Neuronal stem cell (in vitro differentiated cells): ENCODE results near the gene CRYBA2.
A peak's percentile ranks its signal among the peaks of the same experiment; 100 is the strongest.

Experiments used
- DNase-seq: peaks from one replicate; pipeline ENCODE4 v3.0.0-alpha.2; 2013; ENCODE audit warnings: low spot score
- H2AFZ ChIP-seq: one replicate; pipeline ENCODE4 v1.6.1; 2013; ENCODE audit warnings: mild to moderate bottlenecking, low read length, inconsistent platforms
- H2AK5ac ChIP-seq: 2 replicates; pipeline ENCODE4 v1.6.1; 2013; ENCODE audit warnings: low read depth, mild to moderate bottlenecking, inconsistent platforms, low read length, moderate library complexity, mixed read lengths
- H2BK120ac ChIP-seq: 2 replicates; pipeline ENCODE4 v1.6.1; 2013; ENCODE audit warnings: low read depth, mild to moderate bottlenecking, inconsistent platforms, low read length, moderate library complexity, mixed read lengths
- H2BK12ac ChIP-seq: one replicate; pipeline ENCODE4 v1.6.1; 2013; ENCODE audit warnings: low read length, inconsistent platforms
- H2BK15ac ChIP-seq: 2 replicates; pipeline ENCODE4 v1.6.1; 2013; ENCODE audit warnings: mild to moderate bottlenecking, low read length, inconsistent platforms, mixed read lengths
- H2BK5ac ChIP-seq: one replicate; pipeline ENCODE4 v1.6.1; 2013; ENCODE audit warnings: inconsistent platforms, mild to moderate bottlenecking, low read length, moderate library complexity
- H3K14ac ChIP-seq: one replicate; pipeline ENCODE4 v1.6.1; 2013; ENCODE audit warnings: low read length, inconsistent platforms
- H3K18ac ChIP-seq: 2 replicates; pipeline ENCODE4 v1.6.1; 2013; ENCODE audit warnings: low read length, inconsistent platforms
- H3K23ac ChIP-seq: 2 replicates; pipeline ENCODE4 v1.6.1; 2013; ENCODE audit warnings: low read depth, mild to moderate bottlenecking, mixed read lengths, low read length, inconsistent platforms; ENCODE audit not compliant: poor library complexity
- H3K27ac ChIP-seq: replicated peaks from 3 replicates; pipeline ENCODE4 v1.5.1; 2013; ENCODE audit warnings: low read length, inconsistent platforms
- H3K27me3 ChIP-seq, 3 experiments: 2 replicates each; pipeline ENCODE4 v1.6.1; 2013; ENCODE audit warnings: low read length in 3 of 3, mild to moderate bottlenecking in 2 of 3, inconsistent platforms in 1 of 3, low read depth in 1 of 3, mixed read lengths in 1 of 3, moderate library complexity in 1 of 3; ENCODE audit not compliant: control insufficient read depth in 3 of 3, insufficient read depth in 3 of 3
- H3K36me3 ChIP-seq, 2 donors: replicated peaks in 1 of 2; 2 replicates each; pipeline ENCODE4 v1.6.1; 2013; ENCODE audit warnings: low read length in 2 of 2; ENCODE audit not compliant: control insufficient read depth in 2 of 2, insufficient read depth in 2 of 2
- H3K4ac ChIP-seq: 2 replicates; pipeline ENCODE4 v1.6.1; 2013; ENCODE audit warnings: inconsistent platforms, mild to moderate bottlenecking, low read length, moderate library complexity
- H3K4me1 ChIP-seq, 2 donors: 1 replicate in 1 of 2; 2 replicates in 1 of 2; pipeline ENCODE4 v1.6.1; 2013; ENCODE audit warnings: low read length in 2 of 2, low read depth in 1 of 2; ENCODE audit not compliant: control insufficient read depth in 2 of 2, insufficient read depth in 1 of 2
- H3K4me2 ChIP-seq: one replicate; pipeline ENCODE4 v1.6.1; 2013; ENCODE audit warnings: mild to moderate bottlenecking, low read length, inconsistent platforms; ENCODE audit not compliant: insufficient read depth, poor library complexity, severe bottlenecking
- H3K4me3 ChIP-seq, 2 donors: 2 replicates each; pipeline ENCODE4 v1.5.1; 2013; ENCODE audit warnings: low read length in 2 of 2, mild to moderate bottlenecking in 2 of 2, inconsistent platforms in 1 of 2, moderate library complexity in 1 of 2
- H3K79me1 ChIP-seq: one replicate; pipeline ENCODE4 v1.6.1; 2013; ENCODE audit warnings: low read depth, mild to moderate bottlenecking, inconsistent platforms, low read length, moderate library complexity
- H3K9ac ChIP-seq: one replicate; pipeline ENCODE4 v1.6.1; 2013; ENCODE audit warnings: mild to moderate bottlenecking, low read depth, low read length, inconsistent platforms; ENCODE audit not compliant: poor library complexity
- H3K9me3 ChIP-seq, 2 donors: replicated peaks in 1 of 2; 2 replicates each; pipeline versions ENCODE3 to v1.6.1; 2013; ENCODE audit warnings: low read length in 2 of 2, mild to moderate bottlenecking in 2 of 2, inconsistent platforms in 1 of 2, low read depth in 1 of 2, mixed read lengths in 1 of 2, moderate library complexity in 1 of 2; ENCODE audit not compliant: control insufficient read depth in 2 of 2, insufficient read depth in 1 of 2
- H4K8ac ChIP-seq: one replicate; pipeline ENCODE4 v1.6.1; 2013; ENCODE audit warnings: low read depth, mild to moderate bottlenecking, inconsistent platforms, low read length, moderate library complexity
- H4K91ac ChIP-seq: one replicate; pipeline ENCODE4 v1.6.1; 2013; ENCODE audit warnings: low read length, low read depth, mild to moderate bottlenecking, inconsistent platforms; ENCODE audit not compliant: poor library complexity
- WGBS, 2 donors: extraction: QIAGEN DNeasy Blood & Tissue Kit; methylation state at CpG; one replicate each; pipeline ENCODE4 v1.1.7; 2013; ENCODE audit warnings: missing lambda C conversion rate in 2 of 2, mixed read lengths in 1 of 2; ENCODE audit not compliant: insufficient read length in 2 of 2, insufficient replicate concordance in 1 of 2; ENCODE audit errors: extremely low coverage in 2 of 2; 5-methylcytosine and 5-hydroxymethylcytosine counted together

The CRYBA2 gene

DNA sequence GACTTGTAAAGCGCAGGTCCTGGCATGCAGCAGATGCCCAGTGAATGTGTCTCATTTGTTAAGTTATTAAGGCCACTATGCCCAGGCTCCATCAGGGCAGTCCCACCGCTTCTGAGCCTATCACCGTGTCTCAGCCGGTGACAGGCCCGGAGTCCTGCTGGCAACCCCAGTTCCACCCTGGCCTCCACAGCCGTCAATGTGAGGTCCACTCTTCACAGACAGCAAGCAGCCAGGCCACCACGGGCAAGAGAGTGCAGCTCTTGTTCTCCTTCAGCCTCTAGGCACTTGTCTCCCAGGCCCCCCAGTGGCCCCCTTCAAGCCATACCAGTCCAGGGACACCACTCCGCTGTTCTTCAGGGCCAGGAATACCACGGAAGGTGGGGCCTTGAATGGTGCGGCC lies 25.5 kb upstream of the CRYBA2 start:
- Histone ChIP-seq H3K23ac (no peak overlapping the region), H2BK15ac (no peak overlapping the region), H3K4me2 (no peak overlapping the region), H3K4me3 (no peak overlapping the region), H3K9ac (no peak overlapping the region), H2BK12ac (no peak overlapping the region), H3K36me3 (no peaks in the 10 kb centered on the region), H2BK120ac (no peak overlapping the region), H3K4ac (no peak overlapping the region), H3K79me1 (no peaks in the 10 kb centered on the region), H2AK5ac (no peak overlapping the region), H2AFZ (no peak overlapping the region), H3K27ac (no peak overlapping the region), H4K8ac (no peak overlapping the region), H2BK5ac (no peak overlapping the region), H3K27me3 (peaks cover 0 to 81% (median 5%) of the 10 kb centered on the region in 3 experiments), H4K91ac (no peak overlapping the region), H3K18ac (peak overlapping the region; percentile 21), H3K9me3 (no peaks in the 10 kb centered on the region), H3K4me1 (peaks cover 0 to 6% of the 10 kb centered on the region in 2 donors), H3K14ac (no peak overlapping the region)
- no CpG with 5 or more reads among the region's 10 CpGs for WGBS, 2 donors
- no peak for DNase-seq

- H2BK12ac ChIP-seq: no peak overlapping the region
- H4K8ac ChIP-seq: no peak overlapping the region
- no peak overlapping the region for H2AK5ac ChIP-seq
- peaks cover 0 to 4% of the 10 kb centered on the region in 2 donors for H3K4me1 ChIP-seq
- H3K27me3 ChIP-seq: peaks cover 0 to 79% (median 7%) of the 10 kb centered on the region in 3 experiments
- H3K27ac ChIP-seq: no peak overlapping the region
- H2AFZ ChIP-seq: no peak overlapping the region
- no peaks in the 10 kb centered on the region for H3K9me3 ChIP-seq
- H3K4me2 ChIP-seq: no peak overlapping the region
- no peak overlapping the region for H2BK15ac ChIP-seq
- H2BK5ac ChIP-seq: no peak overlapping the region
- WGBS, 2 donors: no CpG with 5 or more reads among the region's 7 CpGs
- no peaks in the 10 kb centered on the region for H3K36me3 ChIP-seq
- H3K23ac ChIP-seq: no peak overlapping the region
- no peak overlapping the region for H2BK120ac ChIP-seq
- H3K9ac ChIP-seq: no peak overlapping the region
- no peak overlapping the region for H3K18ac ChIP-seq
- no peak overlapping the region for H3K4me3 ChIP-seq
- H3K14ac ChIP-seq: no peak overlapping the region
- no peak overlapping the region for H4K91ac ChIP-seq
- no peak for DNase-seq
- no peak overlapping the region for H3K4ac ChIP-seq
- H3K79me1 ChIP-seq: no peaks in the 10 kb centered on the region
These were observed 25.1 kb upstream of the CRYBA2 start for GRCh38 chr2:219018286-219018685.

- DNase-seq: no peak
- H3K14ac ChIP-seq: no peak overlapping the region
- H2AK5ac ChIP-seq: no peak overlapping the region
- no peak overlapping the region for H3K23ac ChIP-seq
- H2BK120ac ChIP-seq: no peak overlapping the region
- H2AFZ ChIP-seq: no peak overlapping the region
- no CpG with 5 or more reads among the region's 14 CpGs for whole genome bisulfite sequencing, 2 donors
- H2BK12ac ChIP-seq: no peak overlapping the region
- no peak overlapping the region for H2BK5ac ChIP-seq
- H3K36me3 ChIP-seq: no peaks in the 10 kb centered on the region
- no peaks in the 10 kb centered on the region for H3K79me1 ChIP-seq
- no peak overlapping the region for H3K27ac ChIP-seq
- H3K4ac ChIP-seq: no peak overlapping the region
- H4K91ac ChIP-seq: no peak overlapping the region
- no peak overlapping the region for H3K9ac ChIP-seq
- H3K4me3 ChIP-seq: no peak overlapping the region
- no peak overlapping the region for H2BK15ac ChIP-seq
- H3K4me1 ChIP-seq: peaks cover 0 to 2% of the 10 kb centered on the region in 2 donors
- no peak overlapping the region for H4K8ac ChIP-seq
- no peak overlapping the region for H3K18ac ChIP-seq
- peaks cover 0 to 71% (median 9%) of the 10 kb centered on the region in 3 experiments for H3K27me3 ChIP-seq
- peaks cover 0 to 2% of the 10 kb centered on the region in 2 donors for H3K9me3 ChIP-seq
- no peak overlapping the region for H3K4me2 ChIP-seq
These were observed 24.1 kb upstream of the CRYBA2 start for GRCh38 chr2:219017201-219017931.

DNA sequence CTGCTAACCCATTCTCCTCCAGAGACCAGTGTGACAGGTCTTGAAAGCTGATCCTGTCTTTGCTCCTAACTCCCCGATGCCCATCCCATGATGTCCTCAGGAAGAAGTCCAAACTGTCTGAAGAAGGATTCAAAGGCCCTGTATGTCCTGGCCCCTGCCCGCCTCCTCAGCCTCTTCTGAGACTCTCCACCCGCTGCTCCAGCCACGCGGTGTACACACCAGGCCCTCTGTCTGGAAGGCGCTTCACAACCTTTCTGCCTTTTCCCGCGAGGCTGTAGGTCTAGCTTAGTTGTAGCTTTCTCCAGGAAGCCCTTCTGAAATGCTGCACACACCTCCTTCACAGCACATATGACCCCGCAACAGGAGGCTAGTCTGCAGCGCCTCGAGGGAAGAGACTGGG lies 23.5 kb upstream of the CRYBA2 start:
- Histone ChIP-seq H3K14ac (peak overlapping the region; percentile 77), H3K36me3 (no peaks in the 10 kb centered on the region), H3K23ac (peak overlapping the region; percentile 26), H3K4ac (no peak overlapping the region), H3K27ac (no peak overlapping the region), H3K4me1 (peaks cover 0 to 2% of the 10 kb centered on the region in 2 donors), H3K9ac (no peak overlapping the region), H4K8ac (no peak overlapping the region), H2BK12ac (no peak overlapping the region), H2BK5ac (no peak overlapping the region), H3K18ac (no peak overlapping the region), H3K79me1 (no peaks in the 10 kb centered on the region), H3K9me3 (peaks cover 0 to 2% of the 10 kb centered on the region in 2 donors), H3K4me3 (no peak overlapping the region), H4K91ac (no peak overlapping the region), H3K27me3 (peaks cover 0 to 68% (median 9%) of the 10 kb centered on the region in 3 experiments), H2AK5ac (no peak overlapping the region), H3K4me2 (no peak overlapping the region), H2BK15ac (no peak overlapping the region), H2BK120ac (no peak overlapping the region), H2AFZ (no peak overlapping the region)
- WGBS, 2 donors: no CpG with 5 or more reads among the region's 11 CpGs
- no peak for DNase-seq
